Measurements from ENCODE around the gene NIP7. TPM values are rescaled to one million over a fixed set of nuclear protein-coding genes. Genes with fewer than 3 reads are reported as not detected.

The NIP7 gene
- total and polyA plus RNA-seq, 8 donors: 17.4 to 35.5 (median 29.3) TPM

DNA sequence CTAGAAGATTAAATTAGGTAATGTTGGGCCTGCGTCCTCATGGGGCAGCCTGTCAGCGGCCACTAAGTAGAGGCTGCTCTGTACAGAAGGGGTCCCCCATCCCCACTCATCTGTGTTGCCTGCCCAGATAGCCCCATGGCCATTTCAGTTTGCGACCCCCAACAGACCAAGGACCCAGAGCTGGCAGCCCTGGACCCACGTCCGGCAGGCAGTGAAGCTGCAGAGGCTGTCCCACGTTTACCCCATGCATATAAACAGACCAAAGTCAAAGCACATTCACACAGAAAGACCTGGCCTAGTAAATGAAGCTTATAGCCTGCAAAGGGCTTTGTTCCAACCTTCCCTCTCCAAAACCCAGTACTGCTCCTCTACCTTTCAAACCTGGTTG is 13.8 kb upstream of the NIP7 start:
- H3K27me3 ChIP-seq: no peaks in the 10 kb centered on the region
- intact Hi-C loops (cut with DNase I): no loop called here
- ATAC-seq: no peak
- H3K4me3 ChIP-seq: no peak overlapping the region
- TF ChIP-seq, protein P1, sequence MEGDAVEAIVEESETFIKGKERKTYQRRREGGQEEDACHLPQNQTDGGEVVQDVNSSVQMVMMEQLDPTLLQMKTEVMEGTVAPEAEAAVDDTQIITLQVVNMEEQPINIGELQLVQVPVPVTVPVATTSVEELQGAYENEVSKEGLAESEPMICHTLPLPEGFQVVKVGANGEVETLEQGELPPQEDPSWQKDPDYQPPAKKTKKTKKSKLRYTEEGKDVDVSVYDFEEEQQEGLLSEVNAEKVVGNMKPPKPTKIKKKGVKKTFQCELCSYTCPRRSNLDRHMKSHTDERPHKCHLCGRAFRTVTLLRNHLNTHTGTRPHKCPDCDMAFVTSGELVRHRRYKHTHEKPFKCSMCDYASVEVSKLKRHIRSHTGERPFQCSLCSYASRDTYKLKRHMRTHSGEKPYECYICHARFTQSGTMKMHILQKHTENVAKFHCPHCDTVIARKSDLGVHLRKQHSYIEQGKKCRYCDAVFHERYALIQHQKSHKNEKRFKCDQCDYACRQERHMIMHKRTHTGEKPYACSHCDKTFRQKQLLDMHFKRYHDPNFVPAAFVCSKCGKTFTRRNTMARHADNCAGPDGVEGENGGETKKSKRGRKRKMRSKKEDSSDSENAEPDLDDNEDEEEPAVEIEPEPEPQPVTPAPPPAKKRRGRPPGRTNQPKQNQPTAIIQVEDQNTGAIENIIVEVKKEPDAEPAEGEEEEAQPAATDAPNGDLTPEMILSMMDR (IDR thresholded peaks at IDR 0.05): no peak
- peaks cover 18 to 61% of the 10 kb centered on the region in 2 donors for H3K4me1 ChIP-seq
- no peaks in the 10 kb centered on the region for H3K9me3 ChIP-seq
- no peak overlapping the region for H3K27ac ChIP-seq
- DNase-seq: no peak
- H3K36me3 ChIP-seq: peaks cover 0 to 77% of the 10 kb centered on the region in 2 donors

DNA sequence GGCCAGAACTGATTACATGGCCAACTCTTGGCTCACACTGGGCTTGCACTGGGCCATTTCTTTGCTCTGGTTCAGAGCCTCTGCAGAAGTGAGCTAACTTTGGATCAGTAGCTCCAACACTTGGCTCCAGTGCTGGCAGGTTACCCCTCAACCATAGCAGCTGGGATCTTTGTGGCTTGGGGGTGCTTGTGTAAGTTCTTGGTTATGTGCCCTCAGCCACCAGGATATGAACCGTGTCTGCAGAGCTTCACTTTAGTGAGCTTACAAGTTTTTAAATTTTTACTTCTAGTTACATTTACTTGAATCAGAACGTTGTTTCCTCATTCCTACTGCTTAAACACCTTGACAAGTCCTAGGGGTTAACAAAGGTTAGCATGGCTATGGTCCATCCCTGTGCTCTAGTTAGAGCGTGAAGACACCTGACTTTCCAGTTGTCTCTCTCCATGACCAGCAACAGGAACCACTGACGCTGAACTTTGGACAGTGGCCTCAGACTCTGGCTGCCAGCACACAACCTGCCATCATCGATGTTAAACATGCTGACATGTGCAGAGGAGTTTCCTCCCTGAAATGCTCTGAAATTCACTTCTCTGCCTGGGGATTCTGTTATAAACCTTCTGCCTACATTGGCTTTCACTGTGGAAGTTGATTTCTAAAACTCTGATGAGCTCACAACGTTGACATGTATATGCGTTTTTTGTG is 13.2 kb upstream of the NIP7 start:
- TF ChIP-seq, protein P1 (IDR thresholded peaks at IDR 0.05): no peak
- Histone ChIP-seq H3K9me3 (no peaks in the 10 kb centered on the region), H3K27ac (no peak overlapping the region), H3K4me1 (peaks cover 18 to 65% of the 10 kb centered on the region in 2 donors), H3K4me3 (no peak overlapping the region), H3K27me3 (no peaks in the 10 kb centered on the region), H3K36me3 (peaks cover 0 to 71% of the 10 kb centered on the region in 2 donors)
- ATAC-seq (no peak), DNase-seq (no peak)
- intact Hi-C loops (cut with DNase I): no loop called here

DNA sequence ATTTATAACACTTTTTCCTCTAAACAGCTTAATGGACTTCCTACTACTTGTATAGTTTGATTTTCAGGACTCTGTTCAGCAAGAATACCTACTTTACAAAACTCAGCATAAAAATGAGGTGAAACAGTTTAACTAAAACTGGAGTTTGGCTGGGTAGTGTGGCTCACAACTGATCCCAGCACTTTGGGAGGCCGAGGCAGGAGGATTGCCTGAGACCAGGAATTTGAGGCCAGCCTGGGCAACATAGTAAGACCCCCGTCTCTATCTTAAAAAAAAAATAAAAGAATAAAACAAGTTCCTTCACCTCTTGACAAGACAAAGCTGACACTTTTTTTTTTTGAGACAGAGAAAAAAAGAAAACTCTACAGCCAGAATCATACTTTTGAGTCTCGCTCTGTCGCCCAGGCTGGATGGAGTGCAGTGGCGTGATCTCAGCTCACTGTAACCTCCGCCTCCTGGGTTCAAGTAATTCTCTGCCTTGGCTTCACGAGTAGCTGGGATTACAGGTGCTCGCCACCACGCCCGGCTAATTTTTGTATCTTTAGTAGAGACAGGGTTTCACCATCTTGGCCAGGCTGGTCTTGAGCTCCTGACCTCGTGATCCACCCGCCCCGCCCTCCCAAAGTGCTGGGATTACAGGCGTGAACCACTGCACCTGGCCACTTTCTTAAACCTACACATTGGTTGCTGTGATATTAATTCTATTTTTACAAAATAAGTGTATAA is 11.8 kb upstream of the NIP7 start:
- Histone ChIP-seq H3K27me3 (no peaks in the 10 kb centered on the region), H3K4me1 (peaks cover 18 to 65% of the 10 kb centered on the region in 2 donors), H3K9me3 (no peaks in the 10 kb centered on the region), H3K36me3 (peaks cover 0 to 67% of the 10 kb centered on the region in 2 donors), H3K27ac (no peak overlapping the region), H3K4me3 (no peak overlapping the region)
- intact Hi-C loops (cut with DNase I): no loop called here
- TF ChIP-seq, protein P1 (IDR thresholded peaks at IDR 0.05): no peak
- DNase-seq: no peak
- no peak for ATAC-seq

DNA sequence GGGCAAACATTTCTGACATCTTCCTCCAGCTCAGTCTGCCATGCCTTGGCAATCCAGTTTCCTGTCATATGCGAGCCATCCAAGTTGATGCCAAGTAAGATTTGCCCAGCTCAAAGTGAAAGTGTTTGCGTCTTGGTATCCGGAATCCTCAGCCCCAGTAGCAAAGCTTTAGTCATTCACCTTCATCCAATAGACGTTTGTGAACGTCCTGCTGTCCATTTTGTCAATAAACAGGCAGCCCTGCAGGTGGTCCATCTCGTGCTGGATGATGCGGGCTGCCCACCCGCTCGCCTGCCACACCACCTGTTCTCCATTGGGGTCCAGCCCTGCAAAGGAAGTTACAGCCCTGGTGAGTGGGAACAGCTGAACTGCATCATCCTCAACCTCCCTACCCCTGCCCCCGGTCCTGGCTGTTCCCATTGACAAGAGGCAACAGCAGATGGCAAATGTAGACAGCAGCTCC is 10.7 kb upstream of the NIP7 start:
- intact Hi-C loops (cut with DNase I): no loop called here
- TF ChIP-seq, protein P1 (IDR thresholded peaks at IDR 0.05): no peak
- DNase-seq (no peak), ATAC-seq (no peak)
- Histone ChIP-seq H3K27ac (no peak overlapping the region), H3K4me1 (peaks cover 18 to 65% of the 10 kb centered on the region in 2 donors), H3K36me3 (peaks cover 0 to 67% of the 10 kb centered on the region in 2 donors), H3K27me3 (no peaks in the 10 kb centered on the region), H3K4me3 (peak overlapping the region in 1 of 2 donors; percentile 96), H3K9me3 (no peaks in the 10 kb centered on the region)
